Mammary epithelial cell (primary cell): ENCODE measurements around the gene DYNC1H1.

Experiments
- CTCF ChIP-seq, 2 donors: IDR thresholded peaks in 1 of 2; conservative IDR thresholded peaks in 1 of 2; 2 replicates each; pipeline ENCODE4 v1.5.1; 2011 to 2012; ENCODE audit warnings: inconsistent platforms in 2 of 2, low read length in 2 of 2, mild to moderate bottlenecking in 2 of 2, control low read depth in 1 of 2, low read depth in 1 of 2; ENCODE audit not compliant: insufficient read depth in 1 of 2; ENCODE audit errors: extremely low read depth in 1 of 2
- EZH2 ChIP-seq: IDR thresholded peaks from 2 replicates; pipeline ENCODE4 v1.6.1; 2012; ENCODE audit warnings: low read length, inconsistent platforms, borderline replicate concordance

GRCh38 chr14:102063808-102064429, 99.5 kb downstream of the DYNC1H1 start:
- no peak for TF ChIP-seq CTCF (conservative IDR thresholded peaks at IDR 0.05 in 1 of 2, IDR thresholded peaks at IDR 0.05 in 1 of 2; ENCODE audit: extremely low read depth in 1 of 2, insufficient read depth in 1 of 2, low read depth in 1 of 2, low read length in 2 of 2)
- no peak for TF ChIP-seq EZH2
